Stimulated activated CD8-positive, alpha-beta memory T cell treated with anti-CD3 and anti-CD28 coated beads, Interleukin-7, amount 100 ng/mL, for 4 hours (primary cell): ENCODE measurements around the gene ZNF207.
A peak's percentile ranks its signal among the peaks of the same experiment; 100 is the strongest.
"Not testable (repeated sequence)": the region's sequence is repeated elsewhere in the genome, so short reads cannot be mapped to it uniquely, and the experiment has no call there.

Experiments used
- DNase-seq, 2 donors: peaks; one replicate each; pipeline ENCODE4 v3.0.0-alpha.2; 2020; ENCODE audit warnings: low read depth in 2 of 2

ZNF207 gene

GRCh38 chr17:32335046-32335445, 14.9 kb upstream of the ZNF207 start:
- DNase-seq: no peak

DNA sequence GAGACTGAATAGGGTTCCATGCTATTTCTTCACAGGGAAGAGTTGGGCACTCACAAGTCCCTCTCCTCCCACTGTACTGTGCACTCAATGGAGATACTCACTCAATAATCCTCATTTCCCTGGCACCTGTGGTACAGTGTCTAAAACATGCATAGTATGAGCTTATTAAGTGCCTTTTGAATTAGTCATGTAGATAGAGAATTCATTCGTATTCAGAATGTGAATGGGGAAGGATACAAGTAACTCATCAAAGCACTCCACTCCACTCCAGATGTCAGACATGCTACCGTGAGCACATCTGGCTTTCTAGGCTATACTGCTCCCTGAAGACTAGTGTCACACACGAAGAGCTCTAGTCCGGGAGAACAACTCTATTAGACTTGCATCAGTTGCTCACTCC, 14.3 kb upstream of the ZNF207 start:
- DNase-seq: no peak

DNA sequence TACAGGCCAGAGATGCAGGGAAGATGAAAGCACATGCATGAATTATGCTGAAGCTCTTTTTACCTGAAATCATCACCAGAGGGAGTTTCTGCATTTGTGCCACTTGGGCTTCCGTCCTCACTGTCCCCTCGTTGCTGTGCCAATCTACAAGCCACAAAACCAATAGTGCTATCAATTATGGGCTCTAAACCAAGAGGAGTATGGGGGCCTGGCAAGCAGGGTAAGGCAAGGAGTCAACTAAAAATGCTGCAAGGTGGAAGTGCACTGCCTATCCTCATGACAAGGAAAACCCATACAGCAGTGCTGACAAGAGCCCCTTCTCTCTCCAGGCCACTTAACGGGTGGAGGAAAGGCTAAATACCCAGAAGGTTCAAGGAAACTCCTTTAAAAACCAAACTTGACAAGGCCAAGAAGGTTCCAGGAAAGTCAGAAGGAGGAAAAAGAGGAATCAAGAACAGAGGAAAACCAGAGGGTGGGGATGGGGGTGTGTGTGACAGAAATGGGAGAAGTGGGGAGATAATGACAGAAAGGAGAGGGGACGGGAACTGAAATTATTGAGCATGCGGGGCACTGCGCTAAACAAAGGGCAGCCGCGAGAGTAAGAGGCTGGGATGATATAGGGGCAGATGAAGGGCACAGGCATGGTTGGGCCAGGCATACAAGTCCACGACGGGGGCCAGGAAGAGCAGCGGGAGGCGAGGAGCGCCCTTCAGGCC, 8.7 kb upstream of the ZNF207 start:
- DNase-seq: peak in 1 of 2 donors; percentile 12

GRCh38 chr17:32341857-32342602, 7.9 kb upstream of the ZNF207 start, which contains the start of gene C17orf75:
C17orf75 (minus strand) TSS chr17:32342173; CDS start chr17:32342139, 34 bp downstream.
- DNase-seq: peak; percentile 64 to 68

GRCh38 chr17:32342603-32343325, 7.2 kb upstream of the ZNF207 start:
- DNase-seq: no peak

DNA sequence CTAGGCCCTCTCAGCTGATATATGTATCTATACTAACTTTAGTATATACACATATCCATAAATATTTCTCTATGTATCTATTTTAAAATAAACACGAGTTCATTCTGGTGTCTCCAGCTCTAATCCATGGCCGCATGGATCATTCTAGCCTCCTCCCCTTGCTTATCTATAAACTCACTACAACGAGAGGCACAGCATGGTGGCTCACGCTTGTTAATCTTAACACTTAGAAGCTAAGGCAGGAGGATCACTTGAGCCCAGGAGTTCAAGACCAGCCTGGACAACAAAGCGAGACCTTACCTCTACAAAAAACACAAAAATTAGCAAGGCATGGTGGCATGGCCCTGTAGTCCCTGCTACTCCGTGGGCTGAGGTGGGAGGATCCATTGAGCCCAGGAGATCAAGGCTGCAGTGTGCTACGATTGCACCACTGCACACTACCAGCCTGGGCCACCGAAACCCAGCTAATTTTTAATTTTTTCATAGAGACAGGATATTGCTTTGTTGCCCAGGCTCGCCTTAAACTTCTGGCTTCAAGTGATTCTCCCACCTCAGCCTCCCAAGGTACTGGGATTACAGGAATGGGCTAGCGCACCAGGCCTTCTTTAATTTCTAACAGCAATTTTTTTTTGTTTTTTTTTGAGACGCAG, 3.9 kb upstream of the ZNF207 start:
- no peak for DNase-seq

- no peak for DNase-seq
Measured at GRCh38 chr17:32348483-32348800, 1.5 kb upstream of the ZNF207 start.

- no peak for DNase-seq
Measured at GRCh38 chr17:32349503-32349853, 479 bp upstream of the ZNF207 start.

- peak in 1 of 2 donors; percentile 17 for DNase-seq
Measured at GRCh38 chr17:32350666-32351418, 885 bp downstream of the ZNF207 start.

DNA sequence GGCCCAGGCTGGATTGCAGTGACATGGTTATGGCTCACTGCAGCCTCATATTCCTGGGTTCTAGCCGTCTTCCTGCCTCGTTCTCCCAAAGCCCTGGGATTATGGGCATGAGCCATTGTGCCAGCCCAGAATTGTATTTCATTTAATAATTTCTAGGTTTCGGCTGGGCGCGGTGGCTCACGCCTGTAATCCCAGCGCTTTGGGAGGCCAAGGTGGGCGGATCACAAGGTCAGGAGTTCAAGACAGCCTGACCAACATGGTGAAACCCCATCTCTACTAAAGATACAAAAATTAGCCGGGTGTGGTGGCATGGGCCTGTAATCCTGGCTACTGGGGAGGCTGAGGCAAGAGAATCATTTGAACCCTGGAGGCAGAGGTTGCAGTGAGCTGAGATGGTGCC, 2.8 kb downstream of the ZNF207 start:
- not testable (repeated sequence) for DNase-seq

GRCh38 chr17:32355649-32356377, 5.9 kb downstream of the ZNF207 start:
- DNase-seq: no peak

DNA sequence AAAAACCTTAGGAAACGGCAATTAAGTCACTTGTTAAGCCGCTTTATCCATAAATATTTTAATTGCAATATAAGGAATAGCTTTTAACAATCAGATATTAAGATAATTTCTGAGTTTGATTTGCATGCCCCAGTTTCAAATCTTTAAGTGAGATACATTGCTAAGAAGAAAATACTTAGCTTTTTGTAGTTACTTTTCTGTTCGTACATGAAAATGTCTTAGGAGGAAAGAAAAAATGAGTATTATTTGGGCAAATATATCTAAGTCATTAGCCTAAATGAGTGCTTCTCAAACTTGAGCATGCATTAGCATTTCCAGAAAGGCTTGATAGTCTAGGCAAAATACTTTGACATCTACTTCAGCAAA, 6.4 kb downstream of the ZNF207 start:
- DNase-seq: no peak

DNA sequence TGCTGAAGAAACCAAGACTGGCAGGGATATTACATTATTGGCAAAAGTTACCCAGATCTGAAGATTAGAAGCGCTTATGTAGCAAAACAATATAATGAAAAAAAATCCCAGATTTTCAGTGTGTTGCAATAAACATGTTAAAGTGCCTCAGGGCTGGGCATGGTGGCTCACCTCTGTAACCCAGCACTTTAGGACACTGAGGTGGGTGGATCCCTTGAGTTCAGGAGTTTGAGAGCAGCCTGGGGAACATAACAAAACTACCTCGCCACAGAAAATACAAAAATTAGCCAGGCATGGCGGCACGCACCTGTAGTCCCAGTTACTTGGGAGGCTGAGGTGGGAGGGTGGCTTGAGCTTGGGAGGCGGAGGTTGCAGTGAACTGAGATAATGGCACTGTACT, 6.8 kb downstream of the ZNF207 start:
- DNase-seq: no peak

- no peak for DNase-seq
Measured at GRCh38 chr17:32357615-32358014, 7.7 kb downstream of the ZNF207 start.

GRCh38 chr17:32361270-32361669, 11.3 kb downstream of the ZNF207 start:
- DNase-seq: no peak

DNA sequence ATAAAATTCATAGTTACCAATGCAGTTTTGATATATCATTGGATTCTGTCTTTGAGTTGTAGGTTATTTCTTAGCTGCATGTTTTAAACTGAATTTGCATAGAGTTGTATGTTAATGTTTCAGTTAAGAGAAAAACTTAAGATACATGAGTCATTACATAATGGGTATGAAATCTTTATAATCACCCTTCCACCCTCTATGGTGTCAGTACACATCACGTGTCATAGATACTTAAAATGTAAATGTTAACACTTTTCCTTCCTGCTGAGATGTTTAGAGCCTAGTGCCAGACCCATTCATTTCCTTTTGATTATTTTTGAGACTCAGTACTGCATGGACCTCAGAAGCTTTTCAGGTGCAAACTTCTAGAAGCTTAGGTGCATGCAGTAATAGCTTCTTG, 20.5 kb downstream of the ZNF207 start:
- DNase-seq: no peak

DNA sequence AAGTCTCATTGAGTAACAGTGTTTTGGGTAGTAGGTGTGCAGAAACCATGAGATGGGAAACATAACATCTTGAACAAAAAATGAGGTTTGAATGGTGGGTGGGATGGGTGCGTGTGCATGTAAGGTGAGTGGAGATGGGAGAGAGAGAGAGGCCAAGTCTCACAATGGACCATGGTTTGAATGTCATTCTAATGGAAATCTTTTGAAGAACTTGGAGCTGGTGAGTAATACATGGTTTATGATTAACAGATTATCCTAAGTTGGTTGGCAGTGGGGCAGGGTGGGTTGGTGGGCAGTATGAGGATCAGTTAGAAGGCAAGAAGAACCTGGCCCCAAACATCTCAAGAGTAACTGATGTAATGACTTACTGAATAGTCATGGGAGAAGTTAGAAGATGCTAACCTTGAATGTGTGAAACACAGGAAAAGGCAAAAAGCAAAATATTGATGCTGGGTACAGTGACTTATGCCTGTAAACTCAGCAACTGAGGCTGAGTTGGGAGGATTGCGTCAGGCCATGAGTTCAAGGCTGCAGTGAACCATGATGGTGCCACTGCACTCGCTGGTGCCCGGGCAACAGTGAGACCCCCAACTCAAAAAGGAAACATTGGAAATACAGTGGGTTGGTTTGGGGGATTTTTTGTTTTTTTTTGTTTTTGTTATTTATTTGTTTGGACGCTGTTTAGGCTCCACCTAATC, 32.7 kb downstream of the ZNF207 start:
- DNase-seq: no peak

GRCh38 chr17:32383926-32384434, 34.0 kb downstream of the ZNF207 start:
- no peak for DNase-seq

GRCh38 chr17:32385121-32385520, 35.2 kb downstream of the ZNF207 start:
- DNase-seq: no peak

DNA sequence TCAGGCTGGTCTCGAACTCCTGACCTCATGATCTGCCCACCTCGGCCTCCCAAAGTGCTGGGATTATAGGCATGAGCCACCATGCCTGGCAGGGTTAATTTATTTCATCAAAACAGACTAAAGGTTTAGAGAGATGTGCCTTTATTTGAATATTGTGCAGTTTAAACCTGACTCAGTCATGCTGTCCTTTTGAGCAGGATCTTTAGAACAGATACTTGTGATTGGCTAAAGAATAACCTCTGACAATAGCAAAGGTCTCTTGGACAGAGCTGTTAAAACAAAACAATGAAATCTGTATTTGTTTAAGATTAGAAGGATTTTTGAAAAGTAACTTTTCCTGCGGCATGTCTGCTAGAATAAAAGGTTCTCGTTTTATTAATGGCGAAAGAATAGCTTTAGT, 36.0 kb downstream of the ZNF207 start:
- no peak for DNase-seq
